Endothelial cell of umbilical vein (primary cell): ENCODE data around the gene CEMIP. TPM values are rescaled to one million over a fixed set of nuclear protein-coding genes. Genes with fewer than 3 reads are reported as not detected.

Experiments used
- BruUV-seq: library from RNA; stranded (reverse); fragments of 400-500 nt; replicated peaks from 2 replicates; lab custom pipeline; 2021; lab: Mats Ljungman, UMichigan
- CTCF ChIA-PET: fragments of 300-600, 350-600 bp; sonication (Branson Sonifier 250); formaldehyde crosslinking; loops from one replicate; lab custom pipeline; 2021; ENCODE audit warnings: antibody characterized with exemption, inconsistent platforms; lab: Charles Lee
- POLR2A ChIA-PET: fragments of 300-600, 350-600 bp; sonication (Branson Sonifier 250); formaldehyde crosslinking; loops from one replicate; lab custom pipeline; 2021; ENCODE audit warnings: antibody characterized with exemption, inconsistent platforms; lab: Charles Lee
- DNase-seq: peaks from one replicate; pipeline ENCODE4 v3.0.0-alpha.2; 2011; ENCODE audit warnings: low read depth, low spot score
- FAIRE-seq: peaks from 2 replicates; lab custom pipeline; 2011; peaks lifted over from hg19 to GRCh38; lab: Jason Lieb, UNC
- H2AFZ ChIP-seq: 2 replicates; pipeline ENCODE4 v1.6.0; 2012; ENCODE audit warnings: low read depth, low read length, control low read depth, inconsistent platforms
- H3K27ac ChIP-seq: 2 replicates; pipeline ENCODE4 v1.5.1; 2011; ENCODE audit warnings: low read depth, mild to moderate bottlenecking, control low read depth, low read length, moderate library complexity; ENCODE audit not compliant: insufficient read depth
- H3K27me3 ChIP-seq, 2 experiments: 2 replicates each; pipeline versions ENCODE4 v1.6.0 to v1.6.1; 2011; ENCODE audit warnings: low read length in 2 of 2, mixed read lengths in 1 of 2; ENCODE audit not compliant: control insufficient read depth in 2 of 2, insufficient read depth in 2 of 2
- H3K36me3 ChIP-seq, 2 experiments: 2 replicates in 1 of 2; 3 replicates in 1 of 2; pipeline ENCODE4 v1.5.1; 2011; ENCODE audit warnings: low read length in 2 of 2, mild to moderate bottlenecking in 1 of 2, moderate library complexity in 1 of 2; ENCODE audit not compliant: control insufficient read depth in 2 of 2, insufficient read depth in 2 of 2; ENCODE audit errors: extremely low read depth in 1 of 2
- H3K4me1 ChIP-seq: 3 replicates; pipeline ENCODE4 v1.5.1; 2011; ENCODE audit warnings: mild to moderate bottlenecking, low read length; ENCODE audit not compliant: control insufficient read depth, insufficient read depth; ENCODE audit errors: extremely low read depth
- H3K4me2 ChIP-seq: 2 replicates; pipeline ENCODE4 v1.6.1; 2011; ENCODE audit warnings: low read length, control low read depth, mixed read lengths; ENCODE audit not compliant: insufficient read depth
- H3K4me3 ChIP-seq, 3 experiments: fragments of 200-600 bp in 1 of 3; sonication (generic), shearing (Covaris generic) in 1 of 3; replicated peaks in 1 of 3; 2 replicates each; pipeline ENCODE4 v1.5.1; 2011 to 2016; ENCODE audit warnings: control low read depth in 3 of 3, low read length in 3 of 3, mild to moderate bottlenecking in 2 of 3, inconsistent platforms in 1 of 3, low read depth in 1 of 3, moderate library complexity in 1 of 3; ENCODE audit not compliant: insufficient read depth in 1 of 3
- H3K79me2 ChIP-seq: 2 replicates; pipeline ENCODE4 v1.6.0; 2012; ENCODE audit warnings: low read length, inconsistent platforms; ENCODE audit not compliant: control insufficient read depth, insufficient read depth
- H3K9ac ChIP-seq: replicated peaks from 2 replicates; pipeline ENCODE3; 2011; ENCODE audit warnings: low read length, control low read depth; ENCODE audit not compliant: insufficient read depth; ENCODE audit errors: extremely low read depth
- H3K9me1 ChIP-seq: replicated peaks from 3 replicates; pipeline ENCODE4 v1.6.0; 2011; ENCODE audit warnings: mild to moderate bottlenecking, low read length; ENCODE audit not compliant: control insufficient read depth, insufficient read depth; ENCODE audit errors: extremely low read depth
- H3K9me3 ChIP-seq: replicated peaks from 2 replicates; pipeline ENCODE4 v1.5.1; 2012; ENCODE audit warnings: low read length, inconsistent platforms; ENCODE audit not compliant: control insufficient read depth, insufficient read depth
- H4K20me1 ChIP-seq: replicated peaks from 2 replicates; pipeline ENCODE3; 2011; ENCODE audit warnings: mild to moderate bottlenecking, low read length; ENCODE audit not compliant: control insufficient read depth, insufficient read depth; ENCODE audit errors: extremely low read depth
- EZH2 ChIP-seq: IDR thresholded peaks from 2 replicates; pipeline ENCODE4 v1.6.1; 2012; ENCODE audit warnings: borderline replicate concordance, low read depth, mild to moderate bottlenecking, moderate library complexity, low read length, inconsistent platforms; ENCODE audit not compliant: severe bottlenecking
- FOS ChIP-seq: IDR thresholded peaks from 2 replicates; pipeline ENCODE4 v1.6.1; 2011; ENCODE audit warnings: mild to moderate bottlenecking, low read length, moderate library complexity, borderline replicate concordance; ENCODE audit not compliant: insufficient read depth
- GATA2 ChIP-seq: IDR thresholded peaks from 2 replicates; pipeline ENCODE4 v1.7.0; 2011; ENCODE audit warnings: low read depth, mild to moderate bottlenecking, moderate library complexity, mixed read lengths, low read length; ENCODE audit not compliant: insufficient read length, insufficient read depth
- JUN ChIP-seq: IDR thresholded peaks from 2 replicates; pipeline ENCODE4 v1.6.1; 2011; ENCODE audit warnings: borderline replicate concordance, low read depth; ENCODE audit not compliant: insufficient read length, insufficient read depth
- POLR2A ChIP-seq: IDR thresholded peaks from 2 replicates; pipeline ENCODE4 v1.6.1; 2012; ENCODE audit warnings: low read depth, mild to moderate bottlenecking, control low read depth, low read length
- dilution Hi-C: fragments of 300-500 bp; cut with MboI; formaldehyde crosslinking; loops from one replicate; pipeline ENCODE4 v1.15.0; 2019; ENCODE audit warnings: low sequenced_read_pairs; ENCODE audit not compliant: extremely low pct_ligation_motif_present
- intact Hi-C: fragments of 100-400 bp; cut with micrococcal nuclease; formaldehyde crosslinking; loops from one replicate; pipeline ENCODE4 v1.10.0; 2022
- polyA plus RNA-seq, 4 experiments: library from polyadenylated mRNA; depleted of rRNA in 3 of 4; stranded (reverse) in 3 of 4; unstranded in 1 of 4; fragments of >200 nt; gene quantifications; 2 replicates each; pipeline versions ENCODE4 v1.2.1 to v1.2.3, GENCODE V29; 2011 to 2012; ENCODE audit warnings: missing spikeins in 1 of 4
- total RNA-seq: library from RNA; stranded (reverse); gene quantifications from 2 replicates; pipeline ENCODE4 v1.2.3, GENCODE V29; 2021
- TF ChIP-seq, protein P1 (sequence below), 2 donors: IDR thresholded peaks; 1 replicate in 1 of 2; 2 replicates in 1 of 2; pipeline ENCODE4 v1.5.1; 2011; ENCODE audit warnings: low read length in 2 of 2, mild to moderate bottlenecking in 2 of 2, moderate library complexity in 2 of 2, control low read depth in 1 of 2, inconsistent platforms in 1 of 2, low read depth in 1 of 2; ENCODE audit not compliant: insufficient read depth in 1 of 2; ENCODE audit errors: extremely low read depth in 1 of 2
- TF ChIP-seq, protein P2 (sequence below): IDR thresholded peaks from 2 replicates; pipeline ENCODE4 v1.6.1; 2011; ENCODE audit not compliant: insufficient read depth, insufficient read length

CEMIP gene
- total and polyA plus RNA-seq, 2 donors (not counting 3 experiments of a cell fraction or from before 2014, with no cell fraction given): 0.01 TPM; not detected in 1

DNA sequence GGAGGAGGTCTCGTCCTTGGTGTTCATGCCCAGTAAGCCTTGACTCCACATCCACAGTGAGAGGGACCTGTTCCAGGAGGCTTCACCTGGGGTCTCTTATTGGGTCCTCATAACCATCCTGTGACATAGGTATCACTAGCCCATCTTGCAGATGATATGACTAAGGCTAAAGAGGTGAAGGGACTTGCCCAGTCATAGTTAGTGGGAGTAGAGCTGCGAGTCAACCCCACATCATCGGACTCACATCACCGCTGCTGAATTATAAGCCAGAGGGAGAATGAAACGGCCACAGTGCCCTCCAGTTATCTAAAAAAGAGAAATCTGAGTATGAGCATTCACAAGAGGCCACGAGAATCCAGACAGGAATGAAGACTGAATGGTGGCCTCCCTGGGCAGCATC lies 144.5 kb downstream of the CEMIP start:
- no TSS peak for BruUV-seq
- Histone ChIP-seq H2AFZ (no peak overlapping the region), H3K36me3 (no peaks in the 10 kb centered on the region), H4K20me1 (no peaks in the 10 kb centered on the region), H3K27ac (no peak overlapping the region), H3K4me1 (no peaks in the 10 kb centered on the region), H3K4me2 (no peak overlapping the region), H3K27me3 (no peaks in the 10 kb centered on the region), H3K9me1 (no peaks in the 10 kb centered on the region), H3K9ac (no peak overlapping the region), H3K9me3 (no peaks in the 10 kb centered on the region), H3K79me2 (no peaks in the 10 kb centered on the region), H3K4me3 (no peak overlapping the region)
- DNase-seq (no peak), FAIRE-seq (no peak)
- intact Hi-C loops (no loop called here), dilution Hi-C loops (no loop called here)
- TF ChIP-seq EZH2 (no peak), FOS (no peak), JUN (no peak), POLR2A (no peak), GATA2 (no peak)
- TF ChIP-seq, protein P1, sequence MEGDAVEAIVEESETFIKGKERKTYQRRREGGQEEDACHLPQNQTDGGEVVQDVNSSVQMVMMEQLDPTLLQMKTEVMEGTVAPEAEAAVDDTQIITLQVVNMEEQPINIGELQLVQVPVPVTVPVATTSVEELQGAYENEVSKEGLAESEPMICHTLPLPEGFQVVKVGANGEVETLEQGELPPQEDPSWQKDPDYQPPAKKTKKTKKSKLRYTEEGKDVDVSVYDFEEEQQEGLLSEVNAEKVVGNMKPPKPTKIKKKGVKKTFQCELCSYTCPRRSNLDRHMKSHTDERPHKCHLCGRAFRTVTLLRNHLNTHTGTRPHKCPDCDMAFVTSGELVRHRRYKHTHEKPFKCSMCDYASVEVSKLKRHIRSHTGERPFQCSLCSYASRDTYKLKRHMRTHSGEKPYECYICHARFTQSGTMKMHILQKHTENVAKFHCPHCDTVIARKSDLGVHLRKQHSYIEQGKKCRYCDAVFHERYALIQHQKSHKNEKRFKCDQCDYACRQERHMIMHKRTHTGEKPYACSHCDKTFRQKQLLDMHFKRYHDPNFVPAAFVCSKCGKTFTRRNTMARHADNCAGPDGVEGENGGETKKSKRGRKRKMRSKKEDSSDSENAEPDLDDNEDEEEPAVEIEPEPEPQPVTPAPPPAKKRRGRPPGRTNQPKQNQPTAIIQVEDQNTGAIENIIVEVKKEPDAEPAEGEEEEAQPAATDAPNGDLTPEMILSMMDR (IDR thresholded peaks at IDR 0.05; ENCODE audit: extremely low read depth in 1 of 2, insufficient read depth in 1 of 2, low read depth in 1 of 2, low read length in 2 of 2): no peak
- TF ChIP-seq, protein P2, sequence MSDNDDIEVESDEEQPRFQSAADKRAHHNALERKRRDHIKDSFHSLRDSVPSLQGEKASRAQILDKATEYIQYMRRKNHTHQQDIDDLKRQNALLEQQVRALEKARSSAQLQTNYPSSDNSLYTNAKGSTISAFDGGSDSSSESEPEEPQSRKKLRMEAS: no peak
- POLR2A ChIA-PET: no interaction called here
- CTCF ChIA-PET: no interaction called here
